HG03460 (cell line): ENCODE results near the gene NRN1L.
"Not testable (repeated sequence)": the region's sequence is repeated elsewhere in the genome, so short reads cannot be mapped to it uniquely, and the experiment has no call there.

Source experiments
- ATAC-seq: cut with Tn5 transposase; IDR thresholded peaks from one replicate; pipeline ENCODE4 v1.9.1; 2021; ENCODE audit not compliant: unreplicated experiment

NRN1L gene

GRCh38 chr16:67882374-67883145, 2.1 kb upstream of the NRN1L start:
- ATAC-seq: no peak

GRCh38 chr16:67883146-67883871, 1.4 kb upstream of the NRN1L start:
- no peak for ATAC-seq

- ATAC-seq: no peak
Observed at GRCh38 chr16:67883872-67884261, 818 bp upstream of the NRN1L start.

- no peak for ATAC-seq
Observed at GRCh38 chr16:67885545-67885944, 860 bp downstream of the NRN1L start.

GRCh38 chr16:67885976-67886375, 1.3 kb downstream of the NRN1L start:
- ATAC-seq: no peak

GRCh38 chr16:67886387-67886786, 1.7 kb downstream of the NRN1L start:
- no peak for ATAC-seq

GRCh38 chr16:67888331-67888730, 3.6 kb downstream of the NRN1L start:
- no peak for ATAC-seq

GRCh38 chr16:67892375-67892774, 7.7 kb downstream of the NRN1L start:
- ATAC-seq: no peak

GRCh38 chr16:67892899-67893742, 8.4 kb downstream of the NRN1L start, which contains the start of gene PSKH1:
Gene PSKH1 (plus strand): TSS chr16:67893254. CDS start chr16:67908750, 15,496 bp downstream.
- ATAC-seq: peak; percentile 88

GRCh38 chr16:67893743-67894399, 9.2 kb downstream of the NRN1L start:
- ATAC-seq: no peak

GRCh38 chr16:67897231-67897630, 12.5 kb downstream of the NRN1L start:
- no peak for ATAC-seq

- no peak for ATAC-seq
Observed at GRCh38 chr16:67901734-67902133, 17.0 kb downstream of the NRN1L start.

GRCh38 chr16:67902831-67903230, 18.1 kb downstream of the NRN1L start:
- no peak for ATAC-seq

- ATAC-seq: no peak
Observed at GRCh38 chr16:67907397-67908180, 22.9 kb downstream of the NRN1L start.

GRCh38 chr16:67909056-67909742, 24.5 kb downstream of the NRN1L start:
- no peak for ATAC-seq

- no peak for ATAC-seq
Observed at GRCh38 chr16:67910158-67910557, 25.5 kb downstream of the NRN1L start.

GRCh38 chr16:67914758-67915495, 30.2 kb downstream of the NRN1L start:
- no peak for ATAC-seq

- not testable (repeated sequence) for ATAC-seq
Observed at GRCh38 chr16:67915496-67915769, 30.7 kb downstream of the NRN1L start.
